ENCODE results near the gene TMEM54.

TMEM54 gene

GRCh38 chr1:32881871-32882850, 19.0 kb downstream of the TMEM54 start:
- DNase-seq (ENCODE audit: low read depth, low spot score), result no peak

- no peak for DNase-seq (ENCODE audit: low read depth, low spot score)
Measured at GRCh38 chr1:32881291-32881690, 19.9 kb downstream of the TMEM54 start.

- no peak for DNase-seq (ENCODE audit: low read depth, low spot score)
Measured at GRCh38 chr1:32878637-32879041, 22.6 kb downstream of the TMEM54 start.

- DNase-seq (ENCODE audit: low read depth, low spot score), result no peak
Measured at GRCh38 chr1:32878183-32878582, 23.0 kb downstream of the TMEM54 start.

- no peak for DNase-seq (ENCODE audit: low read depth, low spot score)
Measured at GRCh38 chr1:32877211-32878110, 23.7 kb downstream of the TMEM54 start.

GRCh38 chr1:32876341-32877210, 24.6 kb downstream of the TMEM54 start:
- DNase-seq (ENCODE audit: low read depth, low spot score), result no peak

- no peak for DNase-seq (ENCODE audit: low read depth, low spot score)
Measured at GRCh38 chr1:32874860-32875752, 26.1 kb downstream of the TMEM54 start.

- no peak for DNase-seq (ENCODE audit: low read depth, low spot score)
Measured at GRCh38 chr1:32873484-32873883, 27.7 kb downstream of the TMEM54 start.

- no peak for DNase-seq (ENCODE audit: low read depth, low spot score)
Measured at GRCh38 chr1:32872192-32872460, 29.1 kb downstream of the TMEM54 start.

- no peak for DNase-seq (ENCODE audit: low read depth, low spot score)
Measured at GRCh38 chr1:32871364-32872191, 29.6 kb downstream of the TMEM54 start.

GRCh38 chr1:32870615-32871363, 30.4 kb downstream of the TMEM54 start, which contains the start of gene FNDC5:
Gene FNDC5, minus strand, starts transcription at chr1:32870912.
- no peak for DNase-seq (ENCODE audit: low read depth, low spot score)

GRCh38 chr1:32869923-32870614, 31.1 kb downstream of the TMEM54 start:
- no peak for DNase-seq (ENCODE audit: low read depth, low spot score)

GRCh38 chr1:32868806-32869455, 32.3 kb downstream of the TMEM54 start:
- DNase-seq (ENCODE audit: low read depth, low spot score), result no peak

- no peak for DNase-seq (ENCODE audit: low read depth, low spot score)
Measured at GRCh38 chr1:32868085-32868484, 33.1 kb downstream of the TMEM54 start.

- no peak for DNase-seq (ENCODE audit: low read depth, low spot score)
Measured at GRCh38 chr1:32867671-32868070, 33.5 kb downstream of the TMEM54 start.

- no peak for DNase-seq (ENCODE audit: low read depth, low spot score)
Measured at GRCh38 chr1:32867151-32867550, 34.0 kb downstream of the TMEM54 start.

- no peak for DNase-seq (ENCODE audit: low read depth, low spot score)
Measured at GRCh38 chr1:32865639-32866405, 35.4 kb downstream of the TMEM54 start.
